Loucy (cell line): ENCODE results near the gene AMELX.

Experiments
- H2AFZ ChIP-seq: fragments of 200-600 bp; sonication (generic); 2 replicates; pipeline ENCODE4 v1.6.0; 2016; ENCODE audit warnings: antibody characterized with exemption, mild to moderate bottlenecking, low read length, moderate library complexity
- H3F3A ChIP-seq: fragments of 200-600 bp; 2 replicates; pipeline ENCODE4 v1.6.0; 2016; ENCODE audit warnings: antibody characterized with exemption, low read depth, mild to moderate bottlenecking
- H3K27me3 ChIP-seq: fragments of 200-600 bp; sonication (generic); 2 replicates; pipeline ENCODE4 v1.6.1; 2014; ENCODE audit warnings: low read length, mild to moderate bottlenecking; ENCODE audit not compliant: insufficient read depth, poor library complexity, severe bottlenecking
- H3K36me3 ChIP-seq: fragments of 200-600 bp; sonication (generic); 2 replicates; pipeline ENCODE4 v1.6.1; 2016; ENCODE audit warnings: low read length; ENCODE audit not compliant: insufficient read depth
- H3K4me1 ChIP-seq: fragments of 200-600 bp; sonication (generic); 2 replicates; pipeline ENCODE4 v1.5.1; 2014; ENCODE audit warnings: low read length, mild to moderate bottlenecking; ENCODE audit not compliant: insufficient read depth, poor library complexity, severe bottlenecking
- H3K4me2 ChIP-seq: fragments of 200-600 bp; sonication (generic); 2 replicates; pipeline ENCODE4 v1.6.0; 2014; ENCODE audit warnings: antibody characterized with exemption, low read length, low read depth, mild to moderate bottlenecking; ENCODE audit not compliant: poor library complexity, severe bottlenecking
- H3K4me3 ChIP-seq: fragments of 200-600 bp; sonication (generic); 2 replicates; pipeline ENCODE4 v1.5.1; 2014; ENCODE audit warnings: low read length, mild to moderate bottlenecking, mixed read lengths; ENCODE audit not compliant: poor library complexity, severe bottlenecking
- H3K79me2 ChIP-seq: fragments of 200-600 bp; sonication (generic); 2 replicates; pipeline ENCODE4 v1.6.1; 2014; ENCODE audit warnings: low read length; ENCODE audit not compliant: insufficient read depth
- H3K9ac ChIP-seq: fragments of 200-600 bp; sonication (generic); 2 replicates; pipeline ENCODE4 v1.6.0; 2014; ENCODE audit warnings: mild to moderate bottlenecking, low read depth, low read length, moderate library complexity; ENCODE audit not compliant: poor library complexity, severe bottlenecking
- H3K9me2 ChIP-seq: fragments of 200-600 bp; sonication (generic); replicated peaks from 2 replicates; pipeline ENCODE4 v1.6.1; 2016; ENCODE audit warnings: low read depth, low read length, mixed read lengths
- H3K9me3 ChIP-seq: fragments of 200-600 bp; sonication (generic); 2 replicates; pipeline ENCODE4 v1.6.1; 2014; ENCODE audit warnings: mild to moderate bottlenecking, antibody characterized with exemption, low read length, low read depth; ENCODE audit not compliant: insufficient read depth
- H4K20me1 ChIP-seq: fragments of 200-600 bp; sonication (generic); 2 replicates; pipeline ENCODE4 v1.6.0; 2014; ENCODE audit warnings: antibody characterized with exemption, low read length, mild to moderate bottlenecking; ENCODE audit not compliant: insufficient read depth, poor library complexity, severe bottlenecking
- CTCF ChIP-seq: fragments of 200-600 bp; sonication (generic); conservative IDR thresholded peaks from 2 replicates; pipeline ENCODE4 v1.5.1; 2014; ENCODE audit warnings: mild to moderate bottlenecking, antibody characterized with exemption, low read length
- EZH2phosphoT487 ChIP-seq: fragments of 200-600 bp; IDR thresholded peaks from 2 replicates; pipeline ENCODE4 v1.6.1; 2018; ENCODE audit warnings: antibody characterized with exemption, mild to moderate bottlenecking, moderate library complexity, borderline replicate concordance

Gene AMELX

GRCh38 chrX:11311706-11312105 lies 18.5 kb downstream of the AMELX start:
- Histone ChIP-seq H3K4me1 (no peaks in the 10 kb centered on the region), H3K4me2 (no peak overlapping the region), H3K4me3 (no peak overlapping the region), H3K9me3 (no peaks in the 10 kb centered on the region), H3K79me2 (no peaks in the 10 kb centered on the region), H2AFZ (no peak overlapping the region), H3F3A (no peaks in the 10 kb centered on the region), H3K36me3 (no peaks in the 10 kb centered on the region), H3K27me3 (no peaks in the 10 kb centered on the region), H4K20me1 (no peaks in the 10 kb centered on the region), H3K9me2 (no peaks in the 10 kb centered on the region), H3K9ac (no peak overlapping the region)
- TF ChIP-seq EZH2phosphoT487 (no peak), CTCF (no peak)

DNA sequence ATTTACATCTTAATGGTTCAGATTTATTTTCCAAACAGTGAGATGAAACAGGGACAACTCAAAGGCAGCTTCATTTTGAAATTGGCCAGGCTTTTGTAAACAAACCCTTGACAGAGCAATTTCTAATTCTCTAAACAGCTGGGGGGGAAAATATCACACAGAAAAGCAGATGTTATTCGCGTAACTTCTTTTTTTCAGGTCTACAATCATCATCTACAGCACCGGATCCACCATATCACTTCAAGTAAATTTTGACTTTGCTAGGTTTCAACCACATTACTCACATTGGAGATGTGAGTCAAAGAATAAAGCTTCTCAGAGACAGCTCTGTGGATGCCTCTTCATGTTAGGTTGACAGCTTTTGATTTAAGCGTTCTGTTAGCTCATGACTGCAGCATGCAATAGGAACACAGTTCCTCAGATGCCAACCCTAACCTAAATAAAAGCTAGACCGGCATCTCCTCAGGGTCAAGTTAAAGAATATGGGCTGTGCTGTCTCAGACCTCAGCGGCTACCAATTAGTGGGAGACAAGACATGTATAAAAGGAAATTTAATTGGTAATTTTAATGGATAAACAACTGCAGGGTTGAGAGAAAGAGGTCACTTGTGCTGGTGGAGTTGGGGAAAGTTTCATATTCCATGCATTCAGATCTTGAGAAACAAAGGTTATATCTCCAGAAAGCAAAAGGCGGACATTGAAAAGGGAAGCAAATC lies 26.8 kb downstream of the AMELX start:
- Histone ChIP-seq H3K4me3 (no peak overlapping the region), H3K27me3 (no peaks in the 10 kb centered on the region), H3K79me2 (no peaks in the 10 kb centered on the region), H3K9ac (no peak overlapping the region), H3F3A (no peaks in the 10 kb centered on the region), H3K9me2 (no peaks in the 10 kb centered on the region), H4K20me1 (no peaks in the 10 kb centered on the region), H2AFZ (no peak overlapping the region), H3K4me1 (no peaks in the 10 kb centered on the region), H3K9me3 (no peaks in the 10 kb centered on the region), H3K36me3 (no peaks in the 10 kb centered on the region), H3K4me2 (no peak overlapping the region)
- TF ChIP-seq EZH2phosphoT487 (no peak), CTCF (no peak)

DNA sequence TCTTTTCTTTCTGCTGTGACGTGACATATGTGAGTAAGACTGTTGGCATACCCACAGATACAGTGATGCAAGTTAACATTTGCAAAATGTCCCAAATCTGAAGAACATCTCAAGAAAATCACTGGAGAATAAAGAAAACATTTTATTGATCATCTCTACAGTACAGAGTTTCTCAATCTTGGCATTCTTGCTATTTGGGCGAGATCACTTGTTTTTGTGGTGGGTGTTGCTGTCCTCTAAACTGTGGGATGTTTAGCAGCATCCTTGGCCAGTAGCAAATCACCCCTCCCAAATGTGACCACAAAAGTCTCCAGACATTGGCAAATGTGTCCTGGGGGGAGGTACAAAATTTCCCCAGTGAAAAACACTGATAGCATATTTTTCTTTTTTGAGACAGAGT lies 28.8 kb downstream of the AMELX start:
- Histone ChIP-seq H3K4me2 (no peak overlapping the region), H3K4me3 (no peak overlapping the region), H3K9me2 (no peaks in the 10 kb centered on the region), H3K79me2 (no peaks in the 10 kb centered on the region), H3K4me1 (no peaks in the 10 kb centered on the region), H3K27me3 (no peaks in the 10 kb centered on the region), H3K9me3 (no peaks in the 10 kb centered on the region), H3F3A (no peaks in the 10 kb centered on the region), H2AFZ (no peak overlapping the region), H3K9ac (no peak overlapping the region), H3K36me3 (no peaks in the 10 kb centered on the region), H4K20me1 (no peaks in the 10 kb centered on the region)
- TF ChIP-seq EZH2phosphoT487: no peak
- TF ChIP-seq CTCF: no peak
